Measurements from ENCODE around the gene VSIG10L2. TPM values are rescaled to one million over a fixed set of nuclear protein-coding genes. Genes with fewer than 3 reads are reported as not detected.

The VSIG10L2 gene
- total and polyA plus RNA-seq, 2 donors, result 0.09 to 0.84 TPM

GRCh38 chr11:126002181-126002580 lies 56.3 kb downstream of the VSIG10L2 start:
- Histone ChIP-seq H3K4me1 (ENCODE audit: control insufficient read depth in 2 of 2, insufficient read depth in 2 of 2, low read length in 2 of 2) (no peaks in the 10 kb centered on the region), H3K27me3 (ENCODE audit: control insufficient read depth in 2 of 2, insufficient read depth in 1 of 2, low read length in 1 of 2) (no peaks in the 10 kb centered on the region), H3K9me3 (ENCODE audit: control insufficient read depth in 2 of 2, insufficient read depth in 1 of 2, low read length in 1 of 2) (no peaks in the 10 kb centered on the region), H3K27ac (ENCODE audit: low read depth in 1 of 2, low read length in 1 of 2) (no peak overlapping the region), H3K4me3 (ENCODE audit: low read length in 2 of 2) (no peak overlapping the region), H3K36me3 (ENCODE audit: control insufficient read depth in 2 of 2, insufficient read depth in 2 of 2, low read length in 1 of 2) (no peaks in the 10 kb centered on the region)
- 94% methylated on average over 4 of the region's 4 CpGs for whole genome bisulfite sequencing
- DNase-seq (ENCODE audit: low read depth in 6 of 9, low spot score in 9 of 9), result no peak

Other genes starting within 250 kb of the VSIG10L2 start
- 0.05 TPM for gene PATE1, start 199.8 kb upstream of the VSIG10L2 start, total RNA-seq
- 0.52 TPM for gene PATE1, start 199.8 kb upstream of the VSIG10L2 start, polyA plus RNA-seq
- 0.09 TPM for gene PATE2, start 167.2 kb upstream of the VSIG10L2 start, total RNA-seq
- 0.02 TPM for gene PATE2, start 167.2 kb upstream of the VSIG10L2 start, polyA plus RNA-seq
- not detected for gene PATE3, start 157.9 kb upstream of the VSIG10L2 start, total RNA-seq
- not detected for gene PATE3, start 157.9 kb upstream of the VSIG10L2 start, polyA plus RNA-seq
- gene PATE4, start 112.7 kb upstream of the VSIG10L2 start, total RNA-seq, result not detected
- gene PATE4, start 112.7 kb upstream of the VSIG10L2 start, polyA plus RNA-seq, result 0.11 TPM
- gene HYLS1, start 58.4 kb upstream of the VSIG10L2 start, total RNA-seq, result 9.0 TPM
- 3.6 TPM for gene HYLS1, start 58.4 kb upstream of the VSIG10L2 start, polyA plus RNA-seq
- gene PUS3, start 42.8 kb upstream of the VSIG10L2 start, total RNA-seq, result 14.4 TPM
- 17.2 TPM for gene PUS3, start 42.8 kb upstream of the VSIG10L2 start, polyA plus RNA-seq
- gene DDX25, start 41.5 kb upstream of the VSIG10L2 start, total RNA-seq, result 0.80 TPM
- 1.1 TPM for gene DDX25, start 41.5 kb upstream of the VSIG10L2 start, polyA plus RNA-seq
- gene CDON, start 116.8 kb downstream of the VSIG10L2 start, total RNA-seq, result 3.9 TPM
- gene CDON, start 116.8 kb downstream of the VSIG10L2 start, polyA plus RNA-seq, result 1.4 TPM